ENCODE measurements around the gene ABCA2.

ABCA2 gene

GRCh38 chr9:136963341-136963740 is 64.7 kb downstream of the ABCA2 start:
- no peak for DNase-seq

GRCh38 chr9:136962701-136963248 is 65.3 kb downstream of the ABCA2 start:
- no peak for DNase-seq

- DNase-seq: no peak
Measured at GRCh38 chr9:136962163-136962562, 65.9 kb downstream of the ABCA2 start.

- no peak for DNase-seq
Measured at GRCh38 chr9:136961279-136962065, 66.6 kb downstream of the ABCA2 start.

DNA sequence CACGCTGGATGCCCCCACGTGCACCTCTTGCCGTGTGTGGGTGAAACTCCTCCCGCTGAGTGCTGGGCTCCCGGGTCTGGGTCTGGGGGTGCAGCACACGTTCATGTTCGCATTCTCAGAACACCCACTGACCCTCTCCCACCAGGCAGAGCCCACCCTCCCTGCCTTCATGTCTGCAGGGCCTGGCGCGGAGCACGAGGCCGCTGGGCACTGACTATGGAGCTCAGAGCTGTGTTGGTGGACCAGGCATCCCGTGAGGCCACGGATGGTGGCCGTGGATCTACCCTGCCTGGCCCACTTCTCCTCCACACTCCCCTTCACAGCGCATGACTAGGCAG is 67.1 kb downstream of the ABCA2 start:
- no peak for DNase-seq

DNA sequence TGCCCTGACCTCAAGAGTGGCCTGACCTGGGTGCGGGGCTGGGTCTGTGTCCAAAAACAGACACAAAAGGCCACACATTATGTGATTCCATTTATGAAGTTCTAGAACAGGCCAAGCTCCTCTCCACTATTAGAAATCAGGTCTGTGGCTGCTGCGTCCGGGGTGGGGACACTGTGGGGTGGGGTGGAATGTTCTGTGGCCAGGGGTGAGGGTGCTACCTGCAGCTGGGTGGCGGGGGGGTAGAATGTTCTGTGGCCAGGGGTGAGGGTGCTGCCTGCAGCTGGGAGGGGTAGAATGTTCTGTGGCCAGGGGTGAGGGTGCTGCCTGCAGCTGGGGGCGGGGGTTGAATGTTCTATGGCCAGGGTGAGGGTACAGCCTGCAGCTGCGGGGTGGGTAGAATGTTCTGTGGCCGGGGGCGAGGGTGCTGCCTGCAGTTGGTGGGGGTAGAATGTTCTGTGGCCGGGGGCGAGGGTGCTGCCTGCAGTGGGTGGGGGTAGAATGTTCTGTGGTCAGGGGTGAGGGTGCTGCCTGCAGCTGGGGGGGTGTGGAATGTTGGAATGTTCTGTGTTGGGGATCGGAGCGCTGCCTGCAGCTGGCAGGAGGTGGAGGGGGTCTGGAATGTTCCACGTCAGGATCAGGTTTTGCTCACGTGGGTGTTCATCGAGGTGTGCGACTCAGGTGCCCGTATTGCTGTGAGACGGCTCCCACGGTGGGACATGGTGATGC is 67.7 kb downstream of the ABCA2 start:
- no peak for DNase-seq

DNA sequence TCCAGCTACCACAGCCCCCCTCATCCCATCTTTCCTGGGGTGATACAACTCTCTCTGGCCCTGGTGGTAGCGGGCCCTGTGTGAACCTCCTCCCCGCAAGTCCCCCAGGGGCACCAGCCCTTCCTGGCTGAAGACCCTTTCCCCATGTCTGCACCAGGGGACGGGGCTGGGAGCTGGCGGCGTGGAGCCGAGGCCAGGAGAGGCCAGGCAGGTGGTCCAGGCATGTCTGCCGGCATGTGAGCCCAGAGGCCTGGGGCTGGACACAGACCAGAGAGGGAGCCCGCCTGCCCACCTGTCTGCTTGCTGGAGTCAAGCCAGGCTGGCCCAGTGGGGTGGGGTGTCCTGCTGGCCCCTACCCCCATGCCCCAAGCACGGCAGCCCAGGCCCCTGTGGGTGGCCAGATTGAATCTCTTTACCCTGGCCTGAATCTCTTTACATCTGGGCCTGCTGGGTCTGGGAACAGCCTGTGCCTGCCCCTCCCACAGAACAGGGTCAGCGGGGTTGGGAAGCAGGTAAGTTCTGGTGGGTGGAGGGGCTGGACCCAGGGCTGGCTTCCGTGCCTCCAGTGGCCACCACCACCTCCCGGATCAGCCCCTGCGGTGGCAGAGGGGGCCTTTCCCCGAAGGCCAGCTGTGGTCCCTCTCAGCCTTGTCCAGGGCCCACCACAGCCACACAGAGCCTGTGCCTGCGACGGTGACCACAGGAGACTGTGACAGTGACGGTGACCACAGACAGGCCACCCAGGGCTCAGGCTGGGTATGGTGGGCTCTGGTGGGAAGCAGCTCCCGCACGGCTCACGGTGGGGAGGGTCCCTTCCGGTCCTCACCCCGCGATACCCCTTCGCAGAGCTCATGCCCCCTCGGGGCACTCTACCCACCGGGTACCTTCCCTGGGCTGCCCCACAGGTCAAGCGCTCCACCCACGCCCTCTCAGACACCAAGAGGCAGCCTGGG is 68.9 kb downstream of the ABCA2 start:
- DNase-seq: no peak

DNA sequence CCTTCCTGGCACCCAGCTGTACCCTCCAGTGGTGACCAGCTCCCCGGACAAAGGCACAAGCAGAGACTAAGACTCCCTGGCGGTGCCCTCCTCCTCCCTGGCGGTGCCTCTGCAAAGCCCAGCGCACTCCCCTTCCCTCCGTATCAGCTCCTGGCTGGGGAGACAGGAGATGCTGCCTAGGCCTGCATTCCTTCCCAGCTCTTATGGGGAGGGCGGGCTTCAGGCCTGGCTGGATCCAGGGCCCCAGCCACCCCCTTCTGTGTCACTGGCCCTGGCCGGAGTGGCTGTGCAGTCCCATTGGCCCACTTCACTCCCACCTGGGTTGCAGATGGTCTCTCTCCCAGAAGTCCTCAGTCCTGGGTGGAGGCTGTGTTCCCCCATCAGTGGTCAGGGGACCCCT is 69.6 kb downstream of the ABCA2 start:
- DNase-seq: no peak

DNA sequence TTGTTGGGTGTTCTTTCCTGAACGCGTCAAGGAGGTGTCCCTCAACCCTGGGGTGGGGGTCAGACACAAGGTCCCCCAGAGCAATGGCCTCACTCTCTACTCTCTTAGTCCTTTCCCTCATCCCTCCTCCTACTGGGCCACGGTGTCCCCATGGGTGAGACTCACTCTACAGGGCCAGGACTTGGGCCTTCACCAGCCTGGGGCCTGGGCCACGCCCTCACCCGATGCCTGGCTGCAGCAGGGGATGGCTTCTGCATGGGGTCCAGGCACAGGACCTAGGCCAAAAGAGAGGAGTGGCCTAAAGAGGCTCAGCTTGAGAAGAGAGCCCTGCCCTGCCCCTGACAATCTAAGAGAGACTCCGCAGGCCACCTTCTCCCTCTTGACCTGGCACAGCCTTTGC is 70.1 kb downstream of the ABCA2 start:
- no peak for DNase-seq

DNA sequence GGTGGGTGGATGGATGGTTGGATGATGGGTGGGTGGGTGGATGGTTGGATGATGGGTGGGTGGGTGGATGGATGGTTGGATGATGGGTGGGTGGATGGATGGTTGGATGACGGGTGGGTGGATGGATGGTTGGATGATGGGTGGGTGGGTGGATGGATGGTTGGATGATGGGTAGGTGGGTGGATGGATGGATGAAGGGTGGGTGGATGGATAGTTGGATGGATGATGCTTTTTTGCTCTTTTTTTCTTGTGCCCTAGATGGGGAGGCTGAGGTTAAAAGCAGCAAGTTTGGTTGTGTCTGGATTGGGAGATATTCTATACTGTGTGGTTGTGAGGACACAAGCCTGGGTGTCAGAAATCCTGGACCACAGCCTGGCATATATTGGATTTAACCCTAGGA is 70.6 kb downstream of the ABCA2 start:
- DNase-seq: no peak

Data from RPMI8226 (cell line).